Measurements from ENCODE around the gene HSPA5. TPM values are rescaled to one million over a fixed set of nuclear protein-coding genes. Genes with fewer than 3 reads are reported as not detected.
A peak's percentile ranks its signal among the peaks of the same experiment; 100 is the strongest.

Gene HSPA5
- total RNA-seq, 1 experiment from 2014 or later: 357 TPM

GRCh38 chr9:125189361-125190289, 51.5 kb downstream of the HSPA5 start, which contains the start of gene PPP6C:
Gene PPP6C, minus strand, starts transcription at chr9:125189803. Its CDS starts 85 bp downstream, at chr9:125189718.
- Mint-ChIP-seq H3K27ac (peak within 1 kb of the TSS; percentile 89), H3K36me3 (no peaks in the 10 kb centered on the region), H3K27me3 (ENCODE audit: low read depth) (no peaks in the 10 kb centered on the region), H3K4me3 (peak within 1 kb of the TSS; percentile 90), H3K9me3 (no peaks in the 10 kb centered on the region), H3K4me1 (peaks cover 14% of the 10 kb centered on the region; the same call in 1 of the 2 replicates)
- ChIA-PET CTCF (no interaction called here), POLR2A (interaction anchor here (1.0 to 1.1 kb wide), 2 partner anchors 10 to 51 kb away, joined by 3 to 6 read pairs; partner anchors contain the start of gene HSPA5)
- peak; percentile 98 for DNase-seq (ENCODE audit: low spot score)
- peak; percentile 98 for ATAC-seq
- TF ChIP-seq ETV6 (CRISPR knock-in tag; IDR thresholded peaks at IDR 0.05) (peak; percentile 30; the same call in 1 of the 2 replicates), ESRRA (CRISPR knock-in tag; IDR thresholded peaks at IDR 0.05; ENCODE audit: borderline replicate concordance) (peak; percentile 43; the same call in 1 of the 2 replicates), ZMAT4 (CRISPR knock-in tag; IDR thresholded peaks at IDR 0.05) (no peak), JAZF1 (CRISPR knock-in tag; IDR thresholded peaks at IDR 0.05) (no peak), MXD4 (CRISPR knock-in tag; IDR thresholded peaks at IDR 0.05; ENCODE audit: borderline replicate concordance) (no peak), ZNF121 (CRISPR knock-in tag; IDR thresholded peaks at IDR 0.05) (no peak), MAX (CRISPR knock-in tag; IDR thresholded peaks at IDR 0.05) (no peak), IRF1 (CRISPR knock-in tag; IDR thresholded peaks at IDR 0.05) (no peak), TEAD4 (CRISPR knock-in tag; IDR thresholded peaks at IDR 0.05) (no peak), ATF6 (CRISPR knock-in tag; IDR thresholded peaks at IDR 0.05) (no peak), ZNF138 (CRISPR knock-in tag; conservative IDR thresholded peaks at IDR 0.05) (no peak), FOXK1 (CRISPR knock-in tag; IDR thresholded peaks at IDR 0.05) (peak; percentile 75; the same call in 1 of the 2 replicates), ZNF416 (CRISPR knock-in tag; IDR thresholded peaks at IDR 0.05) (no peak), AFF4 (CRISPR knock-in tag; IDR thresholded peaks at IDR 0.05; ENCODE audit: borderline replicate concordance) (no peak), KAT7 (CRISPR knock-in tag; IDR thresholded peaks at IDR 0.05; ENCODE audit: borderline replicate concordance) (no peak), NFYB (CRISPR knock-in tag; conservative IDR thresholded peaks at IDR 0.05; ENCODE audit: low read depth) (no peak), ELF4 (CRISPR knock-in tag; IDR thresholded peaks at IDR 0.05; ENCODE audit: low read depth) (no peak), HMGA2 (CRISPR knock-in tag; IDR thresholded peaks at IDR 0.05) (no peak), SP1 (CRISPR knock-in tag; conservative IDR thresholded peaks at IDR 0.05) (peak; percentile 84), NR1H2 (CRISPR knock-in tag; IDR thresholded peaks at IDR 0.05) (no peak), FOXJ3 (CRISPR knock-in tag; IDR thresholded peaks at IDR 0.05; ENCODE audit: borderline replicate concordance) (no peak), E2F1 (CRISPR knock-in tag; IDR thresholded peaks at IDR 0.05) (no peak), SMAD3 (CRISPR knock-in tag; IDR thresholded peaks at IDR 0.05; ENCODE audit: borderline replicate concordance) (no peak), TEAD1 (CRISPR knock-in tag; IDR thresholded peaks at IDR 0.05) (peak; percentile 1), RELA (CRISPR knock-in tag; IDR thresholded peaks at IDR 0.05; ENCODE audit: borderline replicate concordance) (peak; percentile 81; the same call in 1 of the 2 replicates), ZNF396 (CRISPR knock-in tag; IDR thresholded peaks at IDR 0.05; ENCODE audit: borderline replicate concordance) (no peak), ZNF512 (CRISPR knock-in tag; IDR thresholded peaks at IDR 0.05; ENCODE audit: borderline replicate concordance) (no peak)
